DMS53 treated with DMSO at 0.1 percent for 48 hours (cell line): ENCODE results near the gene RETN.

Experiments used
- DNase-seq: peaks from one replicate; lab custom pipeline; 2025; ENCODE audit not compliant: unreplicated experiment; lab: John Stamatoyannopoulos, UW

Gene RETN

GRCh38 chr19:7657131-7657751 lies 11.6 kb upstream of the RETN start:
- DNase-seq: no peak

GRCh38 chr19:7658219-7658686 lies 10.6 kb upstream of the RETN start:
- no peak for DNase-seq

- DNase-seq: no peak
Observed at GRCh38 chr19:7661744-7662538, 6.9 kb upstream of the RETN start.

- no peak for DNase-seq
Observed at GRCh38 chr19:7662657-7663056, 6.2 kb upstream of the RETN start.

- DNase-seq: no peak
Observed at GRCh38 chr19:7663706-7664105, 5.1 kb upstream of the RETN start.

GRCh38 chr19:7665076-7665475 lies 3.8 kb upstream of the RETN start:
- no peak for DNase-seq

- no peak for DNase-seq
Observed at GRCh38 chr19:7669641-7670040, 792 bp downstream of the RETN start.

GRCh38 chr19:7670150-7670783 lies 1.4 kb downstream of the RETN start:
- DNase-seq: no peak

- DNase-seq: no peak
Observed at GRCh38 chr19:7670790-7671189, 1.9 kb downstream of the RETN start.

- no peak for DNase-seq
Observed at GRCh38 chr19:7672522-7672921, 3.7 kb downstream of the RETN start.

- DNase-seq: no peak
Observed at GRCh38 chr19:7674010-7675005, 5.5 kb downstream of the RETN start.

GRCh38 chr19:7676376-7676775 lies 7.5 kb downstream of the RETN start:
- DNase-seq: no peak

GRCh38 chr19:7676854-7677253 lies 8.0 kb downstream of the RETN start, which contains the start of gene MCEMP1:
Gene MCEMP1 (plus strand): TSS chr19:7677090. CDS start chr19:7677121, 31 bp downstream.
- DNase-seq: no peak

- DNase-seq: no peak
Observed at GRCh38 chr19:7677669-7678311, 8.9 kb downstream of the RETN start.

GRCh38 chr19:7678971-7679751 lies 10.3 kb downstream of the RETN start:
- peak; percentile 11 for DNase-seq

- no peak for DNase-seq
Observed at GRCh38 chr19:7679771-7680605, 11.1 kb downstream of the RETN start.

- DNase-seq: peak; percentile 54
Observed at GRCh38 chr19:7680606-7681339, 11.9 kb downstream of the RETN start, which contains the start of gene TRAPPC5. Gene TRAPPC5 (plus strand): TSS chr19:7680833. CDS start chr19:7682254, 1,421 bp downstream.
